Fibroblast of the aortic adventitia (primary cell): ENCODE results near the gene WFIKKN1. TPM values are rescaled to one million over a fixed set of nuclear protein-coding genes. Genes with fewer than 3 reads are reported as not detected.
A peak's percentile ranks its signal among the peaks of the same experiment; 100 is the strongest.

Experiments used
- DNase-seq: peaks from one replicate; pipeline ENCODE4 v3.0.0-alpha.2; 2010; ENCODE audit warnings: low read depth
- H3K4me3 ChIP-seq: 2 replicates; pipeline ENCODE4 v1.5.1; 2011; ENCODE audit warnings: low read depth, mild to moderate bottlenecking, control low read depth, low read length, moderate library complexity
- CTCF ChIP-seq: IDR thresholded peaks from 2 replicates; pipeline ENCODE4 v1.5.1; 2011; ENCODE audit warnings: mild to moderate bottlenecking, low read length, control low read depth, inconsistent platforms; ENCODE audit not compliant: insufficient read depth
- total RNA-seq: library from RNA; depleted of rRNA; stranded (reverse); fragments of >200 nt; gene quantifications from 2 replicates; pipeline ENCODE4 v1.2.3, GENCODE V29; 2012; ENCODE audit warnings: low replicate concordance

The WFIKKN1 gene
- total RNA-seq, 1 donor = 0.18 TPM

- H3K4me3 ChIP-seq = peak overlapping the region; percentile 76
- TF ChIP-seq CTCF = no peak
- no peak for DNase-seq
These were observed 18.8 kb downstream of the WFIKKN1 start for GRCh38 chr16:649631-650030.

DNA sequence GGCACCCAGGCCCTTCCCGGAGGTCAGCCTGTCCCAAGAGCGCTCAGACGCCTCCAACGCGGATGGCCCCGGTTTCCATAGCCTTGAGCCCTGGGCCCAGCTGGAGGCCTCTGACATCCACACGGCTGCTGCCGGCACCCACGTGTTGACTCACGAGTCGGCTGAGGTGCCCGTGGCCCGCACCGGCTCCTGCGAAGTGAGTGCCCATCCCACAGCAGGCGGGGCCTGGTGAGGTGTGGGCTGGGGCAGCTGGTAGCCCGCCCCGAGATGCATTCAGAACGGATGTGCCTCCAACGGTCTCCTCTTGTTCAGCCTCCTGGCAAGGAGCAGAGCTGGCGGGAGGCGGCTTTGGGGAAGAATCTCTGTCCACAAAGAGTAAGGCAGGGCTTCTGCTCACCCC, 21.1 kb downstream of the WFIKKN1 start:
- no peak overlapping the region for H3K4me3 ChIP-seq
- TF ChIP-seq CTCF = no peak
- DNase-seq = no peak

DNA sequence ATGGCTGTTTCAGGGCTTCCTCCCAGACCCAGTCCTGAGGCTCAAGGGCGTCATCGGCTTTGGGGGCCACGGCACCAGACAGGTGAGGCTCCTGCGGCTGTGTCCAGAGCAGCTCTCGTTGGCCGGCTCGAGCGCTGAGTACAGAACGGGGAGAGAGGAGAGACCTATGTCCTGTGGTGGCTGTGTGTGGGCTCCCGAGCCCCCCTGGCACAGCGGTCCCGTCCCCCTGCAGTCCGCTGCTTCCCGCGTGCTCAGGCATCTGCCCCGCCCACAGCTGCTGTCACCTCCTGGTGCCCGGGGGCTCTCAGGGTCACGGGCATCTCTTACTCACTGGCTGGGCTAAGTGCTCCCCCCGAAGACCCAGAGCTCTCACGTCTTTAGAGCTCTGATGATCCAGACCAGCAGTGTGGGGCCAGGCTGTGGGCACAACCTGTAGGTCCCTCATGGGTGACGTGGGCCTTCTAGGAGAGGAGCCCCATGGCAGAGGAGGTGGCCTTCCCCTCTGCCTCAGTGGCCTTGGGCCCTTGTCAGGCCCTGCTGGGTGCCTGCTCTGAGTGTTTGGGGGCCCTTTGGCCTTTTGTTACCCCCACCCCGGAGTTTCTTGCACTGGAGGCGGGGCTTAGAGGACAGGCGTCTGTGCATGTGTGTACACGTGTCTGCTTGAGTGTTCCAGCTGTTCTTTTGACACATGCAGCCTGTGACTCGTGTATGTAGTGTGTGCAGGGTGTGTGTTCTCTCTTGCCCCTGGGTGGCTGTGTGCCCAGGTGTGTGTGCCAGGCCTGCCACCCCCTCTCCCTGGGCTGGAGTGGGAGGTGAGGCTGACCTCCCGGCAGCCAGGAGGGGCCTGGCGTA, 21.9 kb downstream of the WFIKKN1 start:
- H3K4me3 ChIP-seq = no peak overlapping the region
- no peak for TF ChIP-seq CTCF
- DNase-seq = no peak

DNA sequence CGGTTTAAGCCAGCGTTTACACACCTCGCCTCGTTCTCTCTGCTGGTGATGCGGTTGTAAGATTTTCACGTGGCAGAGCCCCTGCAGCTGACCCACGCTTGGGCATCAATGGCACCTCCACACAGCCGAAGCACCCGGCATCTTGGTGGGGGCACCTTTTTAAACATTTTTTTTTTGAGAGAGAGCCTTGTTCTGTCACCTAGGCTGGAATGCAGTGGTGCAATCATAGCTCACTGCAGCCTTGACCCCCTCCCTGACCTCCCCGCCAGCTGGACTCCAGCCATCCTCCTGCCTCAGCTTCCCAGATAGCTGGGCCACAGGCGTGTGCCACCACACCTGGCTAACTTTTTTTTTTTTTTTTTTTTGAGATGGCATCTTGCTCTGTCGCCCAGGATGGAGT, 23.2 kb downstream of the WFIKKN1 start:
- TF ChIP-seq CTCF = no peak
- no peak overlapping the region for H3K4me3 ChIP-seq
- DNase-seq = no peak

- no peak for DNase-seq
- H3K4me3 ChIP-seq = no peak overlapping the region
- TF ChIP-seq CTCF = no peak
These were observed 26.7 kb downstream of the WFIKKN1 start for GRCh38 chr16:657487-657886.

- TF ChIP-seq CTCF = no peak
- no peak for DNase-seq
- no peak overlapping the region for H3K4me3 ChIP-seq
These were observed 28.1 kb downstream of the WFIKKN1 start for GRCh38 chr16:658679-659571.
